ENCODE data around the gene ZNF23. TPM values are rescaled to one million over a fixed set of nuclear protein-coding genes. Genes with fewer than 3 reads are reported as not detected.
A peak's percentile ranks its signal among the peaks of the same experiment; 100 is the strongest.

ZNF23 gene
- total and polyA plus RNA-seq, 10 of the 15 experiments (the other 5 are each of a cell fraction or from before 2014, with no cell fraction given), result 3.6 to 11.5 (median 8.7) TPM

GRCh38 chr16:71476457-71477124, 14.5 kb upstream of the ZNF23 start:
- peak overlapping the region; percentile 28; the same call in 1 of the 2 replicates for H3K27ac ChIP-seq (ENCODE audit: control insufficient read depth, insufficient read depth)
- H3K9ac ChIP-seq (ENCODE audit: control insufficient read depth, insufficient read depth, low read length), result no peak overlapping the region
- BruUV-seq (replicated peaks), result no TSS peak
- no peaks in the 10 kb centered on the region for H4K20me1 ChIP-seq (ENCODE audit: control insufficient read depth, insufficient read depth)
- RAD21 ChIA-PET (ENCODE audit: unreplicated experiment), result no interaction called here
- peak overlapping the region; percentile 57 for H3K4me2 ChIP-seq (ENCODE audit: control insufficient read depth, insufficient read depth)
- no peaks in the 10 kb centered on the region for H3K9me3 ChIP-seq (replicated peaks; ENCODE audit: control insufficient read depth, insufficient read depth, low read length)
- TF ChIP-seq LARP7 (IDR thresholded peaks at IDR 0.05) (no peak), NFYA (IDR thresholded peaks at IDR 0.05; ENCODE audit: borderline replicate concordance, low read depth, low read length) (no peak), BRCA1 (IDR thresholded peaks at IDR 0.05; ENCODE audit: low read depth, low read length) (no peak), ZNF384 (IDR thresholded peaks at IDR 0.05; ENCODE audit: borderline replicate concordance, low read depth, low read length) (no peak), MYB (IDR thresholded peaks at IDR 0.05; ENCODE audit: borderline replicate concordance, low read depth, low read length) (no peak), IKZF2 (IDR thresholded peaks at IDR 0.05) (no peak), EZH2 (IDR thresholded peaks at IDR 0.05; ENCODE audit: borderline replicate concordance, control insufficient read depth, low read depth, low read length) (no peak), RBBP5 (conservative IDR thresholded peaks at IDR 0.05) (no peak), MAX (IDR thresholded peaks at IDR 0.05; ENCODE audit: low read depth, low read length) (no peak), PAX5 (IDR thresholded peaks at IDR 0.05; ENCODE audit: borderline replicate concordance, low read depth, low read length) (no peak), CHD1 (IDR thresholded peaks at IDR 0.05; ENCODE audit: low read depth, low read length) (no peak), POLR2AphosphoS5 (IDR thresholded peaks at IDR 0.05; ENCODE audit: low read length) (no peak), ASH2L (IDR thresholded peaks at IDR 0.05; ENCODE audit: borderline replicate concordance, low read depth) (no peak), KLF5 (IDR thresholded peaks at IDR 0.05; ENCODE audit: partially characterized antibody) (no peak), SMC3 (IDR thresholded peaks at IDR 0.05; ENCODE audit: borderline replicate concordance, low read length) (no peak), STAT3 (IDR thresholded peaks at IDR 0.05; ENCODE audit: low read depth, low read length) (no peak), NFYB (IDR thresholded peaks at IDR 0.05; ENCODE audit: insufficient read depth, low read depth, low read length) (no peak), SRF (IDR thresholded peaks at IDR 0.05; ENCODE audit: low read depth in 2 of 2, low read length in 2 of 2) (no peak), ZNF274 (IDR thresholded peaks at IDR 0.05; ENCODE audit: insufficient read depth, insufficient read length) (no peak), FOXK2 (IDR thresholded peaks at IDR 0.05) (no peak)
- peak overlapping the region; percentile 60 for H2AFZ ChIP-seq (ENCODE audit: control insufficient read depth, low read depth, low read length)
- no peaks in the 10 kb centered on the region; the same call in 1 of the 2 replicates for H3K4me1 ChIP-seq (ENCODE audit: control insufficient read depth, insufficient read depth, low read length)
- POLR2A ChIA-PET, result no interaction called here
- DNase-seq (ENCODE audit: low read depth, low spot score) (no peak), FAIRE-seq (no peak), ATAC-seq (no peak)
- H3K27me3 ChIP-seq (replicated peaks in 1 of 2; ENCODE audit: control insufficient read depth in 2 of 2, insufficient read depth in 2 of 2, low read length in 1 of 2), result no peaks in the 10 kb centered on the region
- no peaks in the 10 kb centered on the region for H3K79me2 ChIP-seq (ENCODE audit: control insufficient read depth, insufficient read depth, low read length)
- in situ Hi-C loops (cut with MboI) (no loop called here), intact Hi-C loops (cut with micrococcal nuclease; ENCODE audit: unreplicated experiment) (no loop called here)
- SMC1A ChIA-PET (ENCODE audit: uncharacterized antibody, unreplicated experiment), result interaction anchor here (1.1 to 1.2 kb wide), 2 partner anchors 13 kb away, joined by 3 to 4 read pairs; no protein-coding TSS in a partner anchor
- CTCF ChIA-PET, result interaction anchor here (0.5 to 1.3 kb wide), 2 partner anchors 23 to 74 kb away, joined by 3 to 6 read pairs; no protein-coding TSS in a partner anchor
- H3K36me3 ChIP-seq (ENCODE audit: control insufficient read depth in 2 of 2, insufficient read depth in 2 of 2, low read length in 1 of 2), result no peaks in the 10 kb centered on the region
- no peak overlapping the region for H3K4me3 ChIP-seq
- WGBS (ENCODE audit: insufficient coverage, insufficient replicate concordance, low lambda C conversion rate, missing lambda C conversion rate), result 65% methylated on average over 4 of the region's 4 CpGs

Measured in GM12878 (cell line).